HG03066 (cell line): Measurements from ENCODE around the gene IFIT5.
"Not testable (repeated sequence)": the region's sequence is repeated elsewhere in the genome, so short reads cannot be mapped to it uniquely, and the experiment has no call there.

Experiments used
- ATAC-seq: cut with Tn5 transposase; IDR thresholded peaks from one replicate; pipeline ENCODE4 v1.9.1; 2021; ENCODE audit warnings: low read depth; ENCODE audit not compliant: unreplicated experiment

The IFIT5 gene

GRCh38 chr10:89392974-89393373, 21.4 kb upstream of the IFIT5 start:
- peak; percentile 49 for ATAC-seq

- no peak for ATAC-seq
Measured at GRCh38 chr10:89393898-89394297, 20.5 kb upstream of the IFIT5 start.

GRCh38 chr10:89395141-89395540, 19.2 kb upstream of the IFIT5 start:
- ATAC-seq: no peak

- no peak for ATAC-seq
Measured at GRCh38 chr10:89398003-89398749, 16.2 kb upstream of the IFIT5 start.

GRCh38 chr10:89399956-89400355, 14.4 kb upstream of the IFIT5 start:
- no peak for ATAC-seq

GRCh38 chr10:89403043-89403442, 11.3 kb upstream of the IFIT5 start:
- no peak for ATAC-seq

- no peak for ATAC-seq
Measured at GRCh38 chr10:89404104-89405047, 10.0 kb upstream of the IFIT5 start.

GRCh38 chr10:89406178-89406577, 8.2 kb upstream of the IFIT5 start:
- ATAC-seq: not testable (repeated sequence)

GRCh38 chr10:89407792-89408191, 6.6 kb upstream of the IFIT5 start:
- not testable (repeated sequence) for ATAC-seq

GRCh38 chr10:89409282-89409681, 5.1 kb upstream of the IFIT5 start:
- ATAC-seq: not testable (repeated sequence)

- not testable (repeated sequence) for ATAC-seq
Measured at GRCh38 chr10:89410551-89410950, 3.8 kb upstream of the IFIT5 start.

- ATAC-seq: not testable (repeated sequence)
Measured at GRCh38 chr10:89411135-89411534, 3.2 kb upstream of the IFIT5 start.

- ATAC-seq: not testable (repeated sequence)
Measured at GRCh38 chr10:89412276-89412675, 2.1 kb upstream of the IFIT5 start.

- no peak for ATAC-seq
Measured at GRCh38 chr10:89413398-89413912, 913 bp upstream of the IFIT5 start.

- peak; percentile 32 for ATAC-seq
Measured at GRCh38 chr10:89414879-89415821, 782 bp downstream of the IFIT5 start.

- ATAC-seq: no peak
Measured at GRCh38 chr10:89416465-89416864, 2.1 kb downstream of the IFIT5 start.

GRCh38 chr10:89419548-89419947, 5.2 kb downstream of the IFIT5 start:
- no peak for ATAC-seq

GRCh38 chr10:89421018-89421476, 6.7 kb downstream of the IFIT5 start:
- no peak for ATAC-seq

- no peak for ATAC-seq
Measured at GRCh38 chr10:89425000-89425399, 10.6 kb downstream of the IFIT5 start.

- no peak for ATAC-seq
Measured at GRCh38 chr10:89426230-89426868, 12.0 kb downstream of the IFIT5 start.
